MG63 (cell line): ENCODE measurements around the gene SLC6A1. TPM values are rescaled to one million over a fixed set of nuclear protein-coding genes. Genes with fewer than 3 reads are reported as not detected.

Source experiments
- DNase-seq: peaks from one replicate; pipeline ENCODE4 v3.0.0-alpha.2; 2020
- H3K27me3 ChIP-seq: fragments of 250-450 bp; sonication (Bioruptor Pico); 2 replicates; pipeline ENCODE4 v1.5.1; 2020; ENCODE audit warnings: mild to moderate bottlenecking, moderate library complexity
- H3K36me3 ChIP-seq: fragments of 250-450 bp; sonication (Bioruptor Pico); 2 replicates; pipeline ENCODE4 v1.5.1; 2020; ENCODE audit warnings: mild to moderate bottlenecking, moderate library complexity
- H3K4me3 ChIP-seq: fragments of 250-450 bp; sonication (Bioruptor Pico); 2 replicates; pipeline ENCODE4 v1.5.1; 2020; ENCODE audit warnings: mild to moderate bottlenecking, moderate library complexity
- H3K9me3 ChIP-seq: fragments of 250-450 bp; sonication (Bioruptor Pico); 2 replicates; pipeline ENCODE4 v1.5.1; 2020; ENCODE audit warnings: mild to moderate bottlenecking, moderate library complexity
- total RNA-seq: library from RNA; depleted of rRNA; stranded (reverse); fragments of >200 nt; shearing (Covaris generic); gene quantifications from 2 replicates; pipeline ENCODE4 v1.2.3, GENCODE V29; 2014; ENCODE audit warnings: low replicate concordance; rRNA removed

Gene SLC6A1
- total RNA-seq, 1 experiment from 2014 or later = not detected

DNA sequence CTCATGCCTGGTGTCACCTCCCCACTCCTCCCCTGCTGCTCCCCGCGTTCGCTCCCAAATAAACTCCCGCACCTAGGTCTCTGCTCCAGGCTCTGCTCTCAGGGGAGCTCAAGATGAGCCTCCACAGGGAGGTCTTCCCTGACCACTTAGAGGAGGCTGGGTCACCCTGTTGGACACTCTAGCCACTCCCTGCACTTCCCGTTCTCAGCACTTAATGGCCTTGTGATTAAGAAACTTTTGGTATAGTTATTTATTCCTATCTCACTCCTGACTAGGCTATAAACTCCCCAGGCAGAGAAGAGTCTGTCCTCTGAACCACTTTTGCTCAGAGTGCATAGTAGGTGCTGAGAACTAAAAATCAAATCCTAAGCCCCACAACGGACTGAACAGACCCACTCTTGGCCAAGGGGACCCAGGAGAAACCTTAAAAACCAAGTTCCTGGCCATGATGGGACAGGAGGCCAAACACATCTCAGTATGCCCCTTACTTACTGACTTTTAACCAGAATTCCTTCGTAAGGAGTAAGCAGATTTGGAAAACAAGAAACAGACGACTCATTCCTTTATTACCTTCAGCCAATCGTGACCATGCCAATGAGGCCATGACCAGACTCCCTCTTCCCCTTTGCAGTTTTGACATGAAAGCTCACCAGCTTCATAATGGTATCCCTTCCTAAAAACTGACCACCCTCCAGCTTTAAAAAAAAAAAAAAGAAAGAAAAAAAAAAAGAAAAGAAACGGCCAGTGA lies 92.7 kb downstream of the SLC6A1 start:
- Histone ChIP-seq H3K27me3 (no peaks in the 10 kb centered on the region), H3K4me3 (no peak overlapping the region), H3K36me3 (no peaks in the 10 kb centered on the region), H3K9me3 (no peaks in the 10 kb centered on the region)
- no peak for DNase-seq

GRCh38 chr3:11086856-11087255 lies 94.3 kb downstream of the SLC6A1 start:
- Histone ChIP-seq H3K4me3 (no peak overlapping the region), H3K9me3 (no peaks in the 10 kb centered on the region), H3K36me3 (no peaks in the 10 kb centered on the region), H3K27me3 (no peaks in the 10 kb centered on the region)
- no peak for DNase-seq

GRCh38 chr3:11088066-11088465 lies 95.5 kb downstream of the SLC6A1 start:
- H3K9me3 ChIP-seq = no peaks in the 10 kb centered on the region
- H3K4me3 ChIP-seq = no peak overlapping the region
- no peaks in the 10 kb centered on the region for H3K27me3 ChIP-seq
- no peaks in the 10 kb centered on the region for H3K36me3 ChIP-seq
- DNase-seq = no peak

- Histone ChIP-seq H3K4me3 (no peak overlapping the region), H3K27me3 (no peaks in the 10 kb centered on the region), H3K36me3 (no peaks in the 10 kb centered on the region), H3K9me3 (no peaks in the 10 kb centered on the region)
- no peak for DNase-seq
These were observed 96.3 kb downstream of the SLC6A1 start for GRCh38 chr3:11088831-11089230.

Other genes with a start within 250 kb of the SLC6A1 start
- gene SLC6A11, start 176.5 kb upstream of the SLC6A1 start, total RNA-seq = 0.94 and 0.95 TPM in 2 replicates
- 5.5 and 6.3 TPM in 2 replicates for gene HRH1, start 161.7 kb downstream of the SLC6A1 start, total RNA-seq